NCI-H1417 (cell line): ENCODE measurements around the gene BFSP2.
"Not testable (repeated sequence)": the region's sequence is repeated elsewhere in the genome, so short reads cannot be mapped to it uniquely, and the experiment has no call there.

Source experiments
- DNase-seq, 3 experiments: peaks; one replicate each; lab custom pipeline; 2025; lab: John Stamatoyannopoulos, UW

The BFSP2 gene

GRCh38 chr3:133515127-133515526 lies 115.3 kb downstream of the BFSP2 start:
- no peak for DNase-seq

GRCh38 chr3:133520286-133520685 lies 120.4 kb downstream of the BFSP2 start:
- DNase-seq: peak in 1 of 3 experiments; percentile 93

- DNase-seq: peak in 1 of 3 experiments; percentile 11
Observed at GRCh38 chr3:133520938-133521337, 121.1 kb downstream of the BFSP2 start.

DNA sequence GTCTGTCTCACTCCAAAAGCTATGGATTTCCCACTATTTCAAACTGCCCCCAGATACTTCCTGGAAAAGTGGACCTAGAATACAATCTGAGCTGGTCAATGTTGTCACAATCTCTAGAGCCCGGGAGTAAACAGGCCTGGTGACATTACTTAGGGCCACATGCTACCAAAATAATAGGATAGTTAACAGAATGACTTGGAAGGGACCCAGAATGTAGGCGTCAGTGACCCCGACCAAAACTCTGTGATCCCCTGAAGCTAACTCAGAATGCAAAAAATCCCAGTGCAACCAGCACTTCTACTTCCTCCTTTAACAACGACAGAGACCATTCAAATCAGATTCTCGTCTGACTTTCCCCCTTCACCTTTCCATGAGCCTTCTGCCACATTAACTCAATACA lies 122.1 kb downstream of the BFSP2 start:
- DNase-seq: no peak

- not testable (repeated sequence) for DNase-seq
Observed at GRCh38 chr3:133523758-133524157, 123.9 kb downstream of the BFSP2 start.
